ENCODE results near the gene RORB.

Gene RORB

DNA sequence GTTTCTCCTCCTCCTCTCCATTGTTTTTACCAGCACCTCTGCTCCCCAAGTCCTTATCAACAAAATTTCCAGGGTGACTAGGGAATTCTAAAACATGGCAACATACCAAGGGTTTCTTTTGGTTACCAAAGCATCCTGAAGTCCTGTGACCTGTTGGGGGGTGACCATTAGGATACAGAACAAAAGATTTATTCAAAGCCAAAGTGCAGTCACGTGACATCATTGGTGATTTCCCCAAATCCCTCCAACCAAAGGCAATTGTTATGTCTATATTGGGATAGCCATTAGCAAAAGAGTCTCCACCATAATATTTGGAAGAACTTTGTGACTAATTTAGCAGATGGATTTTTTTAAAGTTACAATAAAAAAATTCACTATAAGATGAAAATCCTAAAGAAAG is 222.2 kb downstream of the RORB start:
- no peak for DNase-seq (ENCODE audit: low spot score)

DNA sequence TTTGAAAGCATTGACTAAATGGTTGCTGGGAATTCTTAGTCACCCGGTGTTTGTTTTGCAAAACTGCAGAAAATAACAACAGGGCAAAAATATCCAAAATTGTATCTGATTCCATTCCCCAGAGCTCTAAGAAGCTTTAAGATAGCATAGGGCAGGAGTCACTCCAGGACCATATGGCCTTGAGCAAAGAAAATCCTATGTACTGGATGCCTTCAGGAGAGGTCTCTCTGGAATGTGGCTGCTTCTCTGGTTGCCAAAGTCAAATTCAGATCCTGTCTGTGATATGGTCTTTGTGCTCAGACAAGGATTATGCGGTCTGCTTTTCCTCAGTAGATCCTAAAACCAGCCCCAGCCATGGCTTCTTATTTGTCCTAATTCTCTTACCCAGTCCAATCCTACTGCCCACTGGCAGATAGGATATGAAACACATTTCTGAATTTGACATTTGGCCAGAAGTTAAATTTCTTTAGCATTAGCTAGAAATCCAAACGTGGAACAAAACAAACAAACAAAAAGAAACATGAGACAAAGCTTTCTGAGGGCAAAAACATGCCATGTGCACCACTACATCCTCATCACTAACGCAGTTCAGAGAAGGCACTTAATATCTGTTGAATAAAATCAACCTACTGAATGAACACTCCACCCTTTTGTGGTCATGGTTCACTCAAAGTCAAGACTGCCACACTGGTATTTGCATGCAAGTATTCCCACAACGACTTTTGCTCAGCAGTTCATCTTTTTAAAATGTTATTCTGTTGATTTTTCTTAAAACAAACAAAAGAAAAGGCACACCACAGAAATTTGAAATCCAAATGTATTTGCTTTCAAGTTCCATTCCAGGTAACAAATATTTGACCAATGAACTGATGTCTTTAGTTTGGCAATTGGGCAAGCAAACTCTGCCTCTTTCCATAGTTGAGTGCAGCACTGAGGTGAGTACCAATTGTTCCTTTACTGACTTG is 224.8 kb downstream of the RORB start:
- peak; percentile 12 for DNase-seq (ENCODE audit: low spot score)

GRCh38 chr9:74724317-74724716 is 227.2 kb downstream of the RORB start:
- DNase-seq (ENCODE audit: low spot score) = no peak

DNA sequence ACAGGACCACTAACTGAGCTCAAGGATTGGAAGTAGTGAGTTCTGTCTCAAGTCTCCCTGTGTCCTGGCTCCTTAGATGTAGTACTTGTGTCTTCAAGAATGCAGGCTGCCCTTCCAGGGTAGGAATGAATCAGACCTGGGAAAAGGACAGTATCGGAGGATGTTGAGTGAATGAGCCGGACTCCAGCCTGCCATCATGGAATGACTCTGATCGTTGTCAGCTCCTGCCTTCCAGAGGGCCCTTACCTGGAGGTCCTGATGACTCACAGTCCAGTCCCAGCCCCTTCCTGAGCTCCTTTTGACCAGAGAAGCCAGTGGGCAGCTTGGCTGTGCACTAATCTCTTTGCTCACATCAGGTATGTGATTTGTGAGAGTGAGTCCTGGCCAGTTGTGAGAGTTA is 229.4 kb downstream of the RORB start:
- no peak for DNase-seq (ENCODE audit: low spot score)

DNA sequence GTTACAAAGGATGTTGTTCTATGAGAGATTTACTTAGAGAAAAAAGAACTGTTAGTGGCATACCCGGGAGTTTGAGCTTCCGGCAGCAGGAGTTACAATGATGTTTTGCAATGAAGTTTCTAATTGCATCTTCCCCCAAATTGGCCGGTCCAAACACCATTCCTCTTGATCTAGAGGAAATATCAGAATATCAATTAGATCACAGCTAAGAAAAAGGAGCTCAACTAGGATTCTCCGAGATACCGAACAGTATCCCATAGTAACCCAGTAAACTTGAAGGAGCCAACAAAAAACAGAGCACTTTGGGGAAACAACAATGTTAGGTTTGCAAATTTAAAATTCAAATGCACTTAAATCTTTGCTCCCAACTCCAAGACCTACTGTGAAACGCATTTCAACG is 231.0 kb downstream of the RORB start:
- DNase-seq (ENCODE audit: low spot score) = no peak

DNA sequence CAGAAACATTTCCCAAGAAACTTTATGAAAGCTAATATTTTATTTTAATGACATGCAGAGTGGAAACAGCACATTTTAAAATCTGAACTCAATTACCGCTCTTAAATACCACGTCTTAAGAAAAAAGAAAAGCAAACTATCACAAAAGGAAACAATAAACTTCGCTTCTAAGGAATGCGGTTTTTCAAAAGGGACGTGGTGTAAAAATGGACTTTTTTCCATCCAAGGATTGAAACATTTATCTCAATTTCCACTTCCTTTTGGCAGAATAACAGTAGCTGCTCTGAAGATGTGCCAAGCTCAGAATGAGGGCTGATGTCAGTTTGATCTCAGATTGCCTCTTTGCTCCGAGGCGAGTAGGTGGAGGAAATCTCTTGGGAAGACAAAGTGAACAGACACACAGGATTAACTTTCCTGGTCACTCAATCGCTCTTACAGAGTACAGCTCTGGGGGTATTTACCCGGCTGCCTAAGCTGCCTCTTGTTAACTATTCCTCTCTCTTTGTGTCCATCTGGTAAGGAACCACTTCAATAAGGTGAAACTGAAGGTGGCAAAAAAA is 232.1 kb downstream of the RORB start:
- no peak for DNase-seq (ENCODE audit: low spot score)

GRCh38 chr9:74735761-74736160 is 238.6 kb downstream of the RORB start:
- DNase-seq (ENCODE audit: low spot score) = no peak

DNA sequence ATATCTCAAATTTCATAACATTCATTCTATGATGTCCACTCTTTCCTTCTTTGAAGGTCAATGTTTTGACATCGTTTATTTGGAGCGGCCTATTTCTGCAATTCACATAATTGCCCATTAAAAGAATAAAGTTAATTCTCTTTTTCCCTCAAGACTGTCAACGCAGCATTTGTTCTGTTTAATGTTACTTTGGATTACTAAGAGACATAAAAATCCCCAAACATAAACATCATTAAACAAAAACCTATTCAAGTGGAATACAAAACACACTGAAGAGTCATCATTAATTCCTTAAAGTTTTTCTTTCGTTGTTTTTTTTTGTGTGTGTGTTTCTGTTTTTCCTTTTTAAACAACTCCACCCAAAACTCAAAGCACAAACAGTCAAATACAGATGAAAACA is 239.5 kb downstream of the RORB start:
- DNase-seq (ENCODE audit: low spot score) = no peak

- DNase-seq (ENCODE audit: low spot score) = no peak
Observed at GRCh38 chr9:74742191-74742790, 245.2 kb downstream of the RORB start.

Measured in HuH-7.5 (cell line).